Fibroblast of lung (primary cell): ENCODE data around the gene FAM227A. TPM values are rescaled to one million over a fixed set of nuclear protein-coding genes. Genes with fewer than 3 reads are reported as not detected.
"Not testable (repeated sequence)": the region's sequence is repeated elsewhere in the genome, so short reads cannot be mapped to it uniquely, and the experiment has no call there.

Experiments
- DNase-seq, 2 donors: peaks; one replicate each; pipeline versions ENCODE4 v3.0.0 to v3.0.0-alpha.2; 2010; ENCODE audit warnings: low read depth in 2 of 2
- H2AFZ ChIP-seq: 2 replicates; pipeline ENCODE4 v1.5.1; 2012; ENCODE audit warnings: low read length, control low read depth, inconsistent platforms
- H3K27ac ChIP-seq: 2 replicates; pipeline ENCODE4 v1.5.1; 2011; ENCODE audit warnings: low read length, control low read depth; ENCODE audit not compliant: insufficient read depth
- H3K27me3 ChIP-seq: 2 replicates; pipeline ENCODE4 v1.5.1; 2011; ENCODE audit warnings: mild to moderate bottlenecking, low read length; ENCODE audit not compliant: control insufficient read depth, insufficient read depth
- H3K36me3 ChIP-seq: 2 replicates; pipeline ENCODE4 v1.5.1; 2011; ENCODE audit warnings: low read length; ENCODE audit not compliant: control insufficient read depth, insufficient read depth
- H3K4me1 ChIP-seq: 2 replicates; pipeline ENCODE4 v1.5.1; 2011; ENCODE audit warnings: low read length; ENCODE audit not compliant: control insufficient read depth, insufficient read depth; ENCODE audit errors: extremely low read depth
- H3K4me2 ChIP-seq: 2 replicates; pipeline ENCODE4 v1.5.1; 2011; ENCODE audit warnings: low read length, control low read depth; ENCODE audit not compliant: insufficient read depth; ENCODE audit errors: extremely low read depth
- H3K4me3 ChIP-seq, 4 experiments: fragments of 200-600 bp in 1 of 4; sonication (generic) in 1 of 4; replicated peaks in 1 of 4; 2 replicates each; pipeline ENCODE4 v1.5.1; 2011 to 2016; ENCODE audit warnings: low read length in 4 of 4, low read depth in 3 of 4, mild to moderate bottlenecking in 3 of 4, control low read depth in 2 of 4, inconsistent platforms in 1 of 4, mixed read lengths in 1 of 4; ENCODE audit not compliant: insufficient read depth in 1 of 4; ENCODE audit errors: control extremely low read depth in 1 of 4
- H3K79me2 ChIP-seq: 2 replicates; pipeline ENCODE4 v1.5.1; 2012; ENCODE audit warnings: mild to moderate bottlenecking, low read length, inconsistent platforms; ENCODE audit not compliant: control insufficient read depth, insufficient read depth
- H3K9ac ChIP-seq: 2 replicates; pipeline ENCODE4 v1.5.1; 2011; ENCODE audit warnings: mild to moderate bottlenecking, low read length, control low read depth; ENCODE audit not compliant: insufficient read depth
- H3K9me3 ChIP-seq: 2 replicates; pipeline ENCODE4 v1.5.1; 2012; ENCODE audit warnings: low read depth, low read length; ENCODE audit not compliant: control insufficient read depth, insufficient read depth
- H4K20me1 ChIP-seq: 2 replicates; pipeline ENCODE4 v1.5.1; 2011; ENCODE audit warnings: low read length; ENCODE audit not compliant: control insufficient read depth, insufficient read depth; ENCODE audit errors: extremely low read depth
- EZH2 ChIP-seq: IDR thresholded peaks from 2 replicates; pipeline ENCODE4 v1.5.1; 2012; ENCODE audit warnings: low read length, control low read depth, mild to moderate bottlenecking; ENCODE audit errors: missing control alignments
- polyA plus RNA-seq, 2 donors: library from polyadenylated mRNA; depleted of rRNA in 1 of 2; stranded (reverse) in 1 of 2; unstranded in 1 of 2; fragments of >200 nt; gene quantifications; 2 replicates each; pipeline ENCODE4 v1.2.1, GENCODE V29; 2011 to 2012; ENCODE audit warnings: missing spikeins in 1 of 2
- total RNA-seq: library from RNA; depleted of rRNA; stranded (reverse); fragments of >200 nt; gene quantifications from 2 replicates; pipeline ENCODE4 v1.2.1, GENCODE V29; 2014
- TF ChIP-seq, protein P1 (sequence below), 2 donors: IDR thresholded peaks in 1 of 2; conservative IDR thresholded peaks in 1 of 2; 1 replicate in 1 of 2; 2 replicates in 1 of 2; pipeline ENCODE4 v1.5.1; 2011 to 2012; ENCODE audit warnings: low read length in 2 of 2, control low read depth in 1 of 2, inconsistent platforms in 1 of 2, low read depth in 1 of 2, mild to moderate bottlenecking in 1 of 2

Gene FAM227A
- total and polyA plus RNA-seq, 2 donors (not counting 1 experiment from before 2014, with no cell fraction given), result 0.66 to 0.69 TPM

DNA sequence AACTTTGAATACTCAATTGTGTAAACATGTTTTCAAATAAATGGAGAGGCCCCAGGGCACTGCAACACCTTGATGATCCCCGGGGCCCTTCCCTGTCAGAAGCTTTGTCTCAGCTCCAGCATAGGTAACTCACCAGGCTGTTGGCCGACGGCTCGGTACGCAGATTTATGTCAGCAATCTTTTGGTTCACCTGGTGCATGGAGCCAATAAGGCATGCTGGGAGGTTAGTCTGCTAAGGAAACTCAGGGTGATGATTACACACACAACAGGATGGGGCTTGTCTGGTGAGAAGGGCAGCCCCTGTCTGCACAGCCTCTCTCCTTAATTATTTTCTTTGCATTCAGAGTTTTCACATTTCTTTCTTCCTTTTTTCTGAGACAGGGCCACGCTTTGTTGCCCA is 10.8 kb downstream of the FAM227A start:
- Histone ChIP-seq H2AFZ (no peak overlapping the region), H3K27ac (no peak overlapping the region), H3K36me3 (no peaks in the 10 kb centered on the region), H3K9me3 (no peaks in the 10 kb centered on the region), H3K79me2 (no peaks in the 10 kb centered on the region), H3K9ac (no peak overlapping the region), H4K20me1 (no peaks in the 10 kb centered on the region), H3K27me3 (no peaks in the 10 kb centered on the region), H3K4me2 (no peak overlapping the region), H3K4me1 (no peaks in the 10 kb centered on the region), H3K4me3 (no peak overlapping the region)
- TF ChIP-seq, protein P1, sequence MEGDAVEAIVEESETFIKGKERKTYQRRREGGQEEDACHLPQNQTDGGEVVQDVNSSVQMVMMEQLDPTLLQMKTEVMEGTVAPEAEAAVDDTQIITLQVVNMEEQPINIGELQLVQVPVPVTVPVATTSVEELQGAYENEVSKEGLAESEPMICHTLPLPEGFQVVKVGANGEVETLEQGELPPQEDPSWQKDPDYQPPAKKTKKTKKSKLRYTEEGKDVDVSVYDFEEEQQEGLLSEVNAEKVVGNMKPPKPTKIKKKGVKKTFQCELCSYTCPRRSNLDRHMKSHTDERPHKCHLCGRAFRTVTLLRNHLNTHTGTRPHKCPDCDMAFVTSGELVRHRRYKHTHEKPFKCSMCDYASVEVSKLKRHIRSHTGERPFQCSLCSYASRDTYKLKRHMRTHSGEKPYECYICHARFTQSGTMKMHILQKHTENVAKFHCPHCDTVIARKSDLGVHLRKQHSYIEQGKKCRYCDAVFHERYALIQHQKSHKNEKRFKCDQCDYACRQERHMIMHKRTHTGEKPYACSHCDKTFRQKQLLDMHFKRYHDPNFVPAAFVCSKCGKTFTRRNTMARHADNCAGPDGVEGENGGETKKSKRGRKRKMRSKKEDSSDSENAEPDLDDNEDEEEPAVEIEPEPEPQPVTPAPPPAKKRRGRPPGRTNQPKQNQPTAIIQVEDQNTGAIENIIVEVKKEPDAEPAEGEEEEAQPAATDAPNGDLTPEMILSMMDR (conservative IDR thresholded peaks at IDR 0.05 in 1 of 2, IDR thresholded peaks at IDR 0.05 in 1 of 2; ENCODE audit: low read depth in 1 of 2, low read length in 2 of 2), result no peak
- no peak for TF ChIP-seq EZH2
- no peak for DNase-seq

DNA sequence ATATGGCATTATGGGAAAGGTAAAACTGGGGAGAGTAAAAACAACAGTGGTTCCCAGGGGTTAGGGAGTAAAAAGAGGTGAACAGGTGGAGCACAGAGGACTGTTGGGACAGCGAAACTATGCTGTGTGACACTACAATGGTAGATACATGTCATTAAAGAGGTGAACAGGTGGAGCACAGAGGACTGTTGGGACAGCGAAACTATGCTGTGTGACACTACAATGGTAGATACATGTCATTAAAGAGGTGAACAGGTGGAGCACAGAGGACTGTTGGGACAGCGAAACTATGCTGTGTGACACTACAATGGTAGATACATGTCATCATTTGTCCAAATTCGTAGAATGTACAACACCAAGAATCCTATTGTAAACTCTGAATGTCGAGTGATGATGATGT is 11.9 kb downstream of the FAM227A start:
- H3K4me2 ChIP-seq, H3K9ac ChIP-seq, H3K9me3 ChIP-seq, H3K27ac ChIP-seq, H3K4me3 ChIP-seq, DNase-seq, H3K4me1 ChIP-seq, H3K36me3 ChIP-seq, H4K20me1 ChIP-seq, H3K79me2 ChIP-seq, H2AFZ ChIP-seq, H3K27me3 ChIP-seq: not testable (repeated sequence)

DNA sequence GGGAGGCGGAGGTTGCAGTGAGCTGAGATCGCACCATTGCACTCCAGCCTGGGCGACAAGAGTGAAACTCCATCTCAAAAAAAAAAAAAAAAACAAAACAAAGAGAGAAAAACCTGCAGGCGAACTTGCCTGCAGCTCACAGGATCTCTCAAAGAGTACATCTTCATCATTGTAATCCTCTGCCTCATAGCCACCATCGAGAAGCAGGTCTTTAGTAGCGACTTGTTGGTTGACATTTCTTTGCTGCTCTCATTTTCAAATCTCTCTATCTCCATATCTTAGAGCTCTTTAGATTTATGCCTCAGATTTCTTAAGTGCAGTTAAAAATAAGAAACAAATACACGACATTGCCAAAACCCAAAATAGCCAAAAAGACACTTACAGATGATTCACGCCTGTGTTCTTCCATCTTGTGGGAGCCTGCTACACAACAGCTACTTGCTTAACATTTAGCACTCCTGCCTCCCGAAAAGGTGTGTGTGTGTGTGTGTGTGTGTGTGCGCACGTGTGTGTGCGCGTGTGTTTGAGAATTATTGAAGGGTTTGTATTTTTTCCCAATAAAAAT is 14.6 kb downstream of the FAM227A start:
- no peak overlapping the region for H3K27ac ChIP-seq
- no peaks in the 10 kb centered on the region for H3K79me2 ChIP-seq
- no peak overlapping the region for H3K4me3 ChIP-seq
- TF ChIP-seq EZH2, result no peak
- no peaks in the 10 kb centered on the region for H3K4me1 ChIP-seq
- H2AFZ ChIP-seq, result no peak overlapping the region
- no peaks in the 10 kb centered on the region for H3K36me3 ChIP-seq
- no peaks in the 10 kb centered on the region for H4K20me1 ChIP-seq
- H3K4me2 ChIP-seq, result no peak overlapping the region
- DNase-seq, result no peak
- H3K9ac ChIP-seq, result no peak overlapping the region
- H3K9me3 ChIP-seq, result no peaks in the 10 kb centered on the region
- H3K27me3 ChIP-seq, result no peaks in the 10 kb centered on the region

DNA sequence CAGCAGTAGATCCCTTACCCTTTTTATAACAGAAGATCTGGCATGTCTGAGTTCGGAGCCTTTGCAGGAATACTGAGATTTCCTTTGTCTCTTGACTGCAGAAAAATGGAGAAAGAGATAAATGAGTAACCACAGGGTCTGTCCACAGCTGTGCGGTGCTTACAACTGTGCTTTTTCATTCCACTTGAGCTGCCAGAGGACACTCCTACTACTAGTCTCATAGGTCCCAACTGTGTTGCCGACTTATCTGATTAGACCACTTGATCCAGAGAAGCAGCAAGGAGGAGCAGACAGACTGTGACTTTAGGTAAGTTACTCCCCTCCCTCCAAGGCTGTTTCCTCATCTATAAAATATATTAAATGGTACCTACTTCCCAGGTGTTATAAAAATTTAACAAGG is 17.5 kb downstream of the FAM227A start:
- no peaks in the 10 kb centered on the region for H3K79me2 ChIP-seq
- no peaks in the 10 kb centered on the region for H4K20me1 ChIP-seq
- no peaks in the 10 kb centered on the region for H3K27me3 ChIP-seq
- TF ChIP-seq, protein P1 (conservative IDR thresholded peaks at IDR 0.05 in 1 of 2, IDR thresholded peaks at IDR 0.05 in 1 of 2; ENCODE audit: low read depth in 1 of 2, low read length in 2 of 2), result no peak
- TF ChIP-seq EZH2, result no peak
- H3K27ac ChIP-seq, result no peak overlapping the region
- no peak overlapping the region for H3K9ac ChIP-seq
- no peaks in the 10 kb centered on the region for H3K9me3 ChIP-seq
- DNase-seq, result peak in 1 of 2 donors; percentile 52
- no peaks in the 10 kb centered on the region for H3K36me3 ChIP-seq
- no peak overlapping the region for H3K4me2 ChIP-seq
- no peaks in the 10 kb centered on the region for H3K4me1 ChIP-seq
- H2AFZ ChIP-seq, result no peak overlapping the region
- no peak overlapping the region for H3K4me3 ChIP-seq
